HG03571 (cell line): ENCODE data around the gene PRELP.
"Not testable (repeated sequence)": the region's sequence is repeated elsewhere in the genome, so short reads cannot be mapped to it uniquely, and the experiment has no call there.

ENCODE experiments used
- ATAC-seq: cut with Tn5 transposase; IDR thresholded peaks from one replicate; pipeline ENCODE4 v1.9.1; 2021; ENCODE audit not compliant: unreplicated experiment

Gene PRELP

GRCh38 chr1:203453616-203454015 is 22.0 kb upstream of the PRELP start:
- no peak for ATAC-seq

- ATAC-seq = no peak
These were observed 20.6 kb upstream of the PRELP start for GRCh38 chr1:203454986-203455471.

GRCh38 chr1:203455706-203456105 is 19.9 kb upstream of the PRELP start:
- ATAC-seq = no peak

GRCh38 chr1:203456577-203456976 is 19.0 kb upstream of the PRELP start:
- no peak for ATAC-seq

- ATAC-seq = no peak
These were observed 17.5 kb upstream of the PRELP start for GRCh38 chr1:203458078-203458477.

GRCh38 chr1:203459671-203460201 is 15.9 kb upstream of the PRELP start:
- ATAC-seq = no peak

- no peak for ATAC-seq
These were observed 13.9 kb upstream of the PRELP start for GRCh38 chr1:203461717-203462116.

GRCh38 chr1:203462143-203462542 is 13.5 kb upstream of the PRELP start:
- ATAC-seq = no peak

- no peak for ATAC-seq
These were observed 12.7 kb upstream of the PRELP start for GRCh38 chr1:203462878-203463277.

- ATAC-seq = no peak
These were observed 12.0 kb upstream of the PRELP start for GRCh38 chr1:203463469-203464062.

- ATAC-seq = no peak
These were observed 11.4 kb upstream of the PRELP start for GRCh38 chr1:203464226-203464625.

- no peak for ATAC-seq
These were observed 10.9 kb upstream of the PRELP start for GRCh38 chr1:203464743-203465142.

- ATAC-seq = no peak
These were observed 10.3 kb upstream of the PRELP start for GRCh38 chr1:203465146-203465798.

GRCh38 chr1:203465948-203466347 is 9.7 kb upstream of the PRELP start:
- ATAC-seq = no peak

GRCh38 chr1:203466906-203467549 is 8.6 kb upstream of the PRELP start:
- ATAC-seq = not testable (repeated sequence)

- ATAC-seq = no peak
These were observed 8.1 kb upstream of the PRELP start for GRCh38 chr1:203467550-203467921.

GRCh38 chr1:203468326-203468725 is 7.3 kb upstream of the PRELP start:
- ATAC-seq = no peak

GRCh38 chr1:203470240-203470639 is 5.4 kb upstream of the PRELP start:
- ATAC-seq = no peak

GRCh38 chr1:203471841-203472240 is 3.8 kb upstream of the PRELP start:
- no peak for ATAC-seq

GRCh38 chr1:203473281-203473680 is 2.3 kb upstream of the PRELP start:
- ATAC-seq = no peak

GRCh38 chr1:203473781-203474305 is 1.8 kb upstream of the PRELP start:
- ATAC-seq = no peak
